Stimulated activated CD4-positive, alpha-beta T cell treated with anti-CD3 and anti-CD28 coated beads, Interleukin-12 subunit alpha, Interleukin-12 subunit beta, amount 100 ng/mL, for 4 hours (primary cell): ENCODE measurements around the gene ITLN2.
A peak's percentile ranks its signal among the peaks of the same experiment; 100 is the strongest.
"Not testable (repeated sequence)": the region's sequence is repeated elsewhere in the genome, so short reads cannot be mapped to it uniquely, and the experiment has no call there.

ENCODE experiments used
- DNase-seq: peaks from one replicate; pipeline ENCODE4 v3.0.0-alpha.2; 2020

Gene ITLN2

DNA sequence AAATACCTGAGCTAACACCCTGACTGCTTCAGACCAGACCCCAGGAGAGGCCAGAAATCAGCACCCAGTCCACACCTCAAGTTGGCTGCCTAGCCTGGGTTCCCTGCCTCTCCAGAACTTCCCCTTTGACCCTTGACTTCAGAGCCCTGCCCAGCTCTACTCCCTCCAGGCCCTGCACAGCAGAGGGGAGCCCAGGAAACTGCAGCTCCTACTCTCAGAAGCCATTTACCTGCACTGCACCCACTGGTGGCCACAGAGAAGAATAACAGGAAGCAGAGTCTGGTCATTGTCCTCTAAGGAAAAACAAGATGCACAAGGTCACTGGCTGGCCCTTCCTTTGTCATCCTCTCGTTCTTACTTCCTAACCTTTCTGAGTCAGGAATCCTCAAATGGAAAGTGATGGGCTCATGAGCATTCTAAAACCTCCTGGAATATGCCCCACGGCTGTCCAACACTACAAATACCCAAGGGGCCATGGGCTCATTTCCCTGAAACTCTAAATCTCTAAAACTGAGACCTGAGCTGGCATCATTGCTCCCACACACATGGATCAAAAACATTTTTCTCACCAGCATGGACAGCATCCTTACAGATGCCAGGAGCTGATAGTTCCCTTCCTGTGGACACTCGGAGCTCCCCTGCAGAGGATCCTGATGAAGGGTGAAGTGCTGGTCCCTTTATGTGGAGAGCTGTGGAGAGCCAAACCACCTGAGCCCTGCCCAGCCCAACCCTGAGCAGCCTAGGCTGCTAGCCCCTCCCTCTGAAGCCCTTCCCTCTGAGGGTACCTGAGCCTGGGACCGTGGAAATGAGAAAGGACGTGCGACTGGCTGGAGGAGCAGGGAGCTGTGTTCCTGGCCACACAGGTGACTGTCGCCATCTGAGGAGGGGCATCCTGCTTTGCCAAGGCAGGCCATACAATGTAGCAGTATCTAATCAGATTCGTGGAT lies at the start of gene ITLN2:
TSS of gene ITLN2 (minus strand) at position 652 of the 947 bp plus-strand sequence. CDS start at position 584, 68 bp downstream.
- peak; percentile 33 for DNase-seq

- no peak for DNase-seq
These were observed 46.9 kb upstream of the ITLN2 start for GRCh38 chr1:161001525-161001924.

GRCh38 chr1:161000736-161001480 lies 46.3 kb upstream of the ITLN2 start:
- no peak for DNase-seq

GRCh38 chr1:160999376-160999775 lies 44.8 kb upstream of the ITLN2 start:
- no peak for DNase-seq

GRCh38 chr1:160997323-160998038 lies 42.9 kb upstream of the ITLN2 start:
- DNase-seq: peak; percentile 43

DNA sequence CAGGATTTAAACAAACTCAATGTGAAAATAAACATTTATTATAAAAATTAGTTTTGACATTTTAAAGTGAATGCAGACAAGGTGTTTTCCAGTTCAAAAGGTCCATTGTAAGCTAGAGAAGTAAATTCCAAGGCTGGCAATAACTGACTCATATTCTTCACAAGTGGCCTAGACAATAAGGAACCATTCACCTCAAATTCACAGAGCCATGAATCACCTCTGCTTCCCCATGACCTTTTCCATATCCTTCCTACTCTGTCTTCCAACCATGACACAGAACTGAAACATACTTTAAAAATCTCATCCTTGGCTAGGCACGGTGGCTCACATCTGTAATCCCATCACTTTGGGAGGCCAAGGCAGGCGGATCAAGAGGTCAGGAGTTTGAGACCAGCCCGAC lies 41.6 kb upstream of the ITLN2 start:
- no peak for DNase-seq

GRCh38 chr1:160993544-160994193 lies 39.1 kb upstream of the ITLN2 start:
- DNase-seq: no peak

GRCh38 chr1:160992036-160992435 lies 37.4 kb upstream of the ITLN2 start:
- DNase-seq: not testable (repeated sequence)

DNA sequence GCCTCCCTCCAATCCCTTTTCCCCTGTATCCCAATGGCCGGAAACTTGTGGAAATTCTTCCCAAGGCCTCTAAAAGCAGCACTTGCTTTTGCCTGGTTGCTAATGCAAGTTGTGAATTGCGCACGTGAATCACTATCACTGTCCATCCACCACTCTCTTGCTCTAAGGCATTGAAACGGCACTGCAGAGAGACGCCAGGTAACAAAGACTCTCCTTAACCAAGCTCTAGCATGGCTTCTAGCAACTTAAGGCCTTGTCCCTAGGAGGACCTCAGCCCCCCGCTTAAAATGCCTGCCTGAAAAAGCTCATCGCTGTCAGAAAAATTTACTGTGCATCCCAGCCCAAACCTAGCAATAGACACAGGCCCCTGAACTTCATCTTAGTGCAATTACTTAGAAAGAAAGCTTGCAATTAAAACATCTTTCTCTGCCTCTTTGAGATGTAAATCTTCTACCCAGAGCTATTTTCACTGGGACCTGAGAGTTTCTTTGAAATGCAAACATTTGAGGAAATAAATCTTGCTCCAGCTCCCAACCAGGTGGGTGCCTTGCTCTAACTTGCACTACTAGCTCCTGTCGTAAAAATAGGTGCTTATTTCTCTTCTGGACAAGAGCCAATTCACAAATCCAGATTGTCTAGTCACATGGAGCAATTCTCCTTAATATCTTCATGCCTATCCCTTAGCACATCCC lies 32.9 kb upstream of the ITLN2 start:
- DNase-seq: no peak

DNA sequence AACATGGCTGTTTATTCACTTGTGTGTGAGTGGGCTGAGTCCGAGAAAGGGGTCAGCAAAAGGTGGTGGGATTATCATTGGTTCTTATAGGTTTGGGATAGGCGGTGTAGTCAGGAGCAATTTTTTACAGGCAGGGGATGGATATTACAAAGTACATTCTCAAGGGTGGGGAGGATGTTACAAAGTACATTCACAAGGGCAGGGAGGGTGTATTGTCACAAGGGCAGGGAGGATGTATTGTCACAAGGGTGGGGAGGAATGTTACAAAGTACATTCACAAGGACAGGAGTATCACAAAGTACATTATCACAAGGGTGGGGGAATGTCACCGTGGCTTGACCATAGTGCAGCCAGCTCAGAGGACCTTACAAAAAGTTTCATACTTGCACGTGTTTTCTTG lies 31.1 kb upstream of the ITLN2 start:
- DNase-seq: no peak

- no peak for DNase-seq
These were observed 27.2 kb upstream of the ITLN2 start for GRCh38 chr1:160981584-160982411.

GRCh38 chr1:160979286-160979685 lies 24.7 kb upstream of the ITLN2 start:
- DNase-seq: no peak

DNA sequence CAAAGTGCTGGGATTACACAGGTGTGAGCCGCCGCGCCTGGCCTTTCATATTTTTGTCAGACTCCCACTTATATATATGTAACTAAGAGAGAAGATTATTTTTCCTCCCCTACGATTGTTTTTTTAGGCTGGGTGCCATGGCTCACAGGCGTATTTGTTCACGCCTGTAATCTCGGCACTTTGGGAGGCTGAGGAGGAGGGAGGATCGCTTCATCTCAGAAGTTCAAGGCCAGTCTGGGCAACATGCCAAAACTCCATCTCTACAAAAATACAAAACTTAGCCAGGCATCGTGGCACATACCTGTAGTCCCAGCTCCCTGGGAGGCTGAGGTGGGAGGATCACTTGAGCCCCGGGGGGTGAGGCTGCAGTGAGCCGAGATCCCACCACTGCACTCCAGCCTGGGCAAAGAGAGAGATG lies 23.9 kb upstream of the ITLN2 start:
- no peak for DNase-seq

DNA sequence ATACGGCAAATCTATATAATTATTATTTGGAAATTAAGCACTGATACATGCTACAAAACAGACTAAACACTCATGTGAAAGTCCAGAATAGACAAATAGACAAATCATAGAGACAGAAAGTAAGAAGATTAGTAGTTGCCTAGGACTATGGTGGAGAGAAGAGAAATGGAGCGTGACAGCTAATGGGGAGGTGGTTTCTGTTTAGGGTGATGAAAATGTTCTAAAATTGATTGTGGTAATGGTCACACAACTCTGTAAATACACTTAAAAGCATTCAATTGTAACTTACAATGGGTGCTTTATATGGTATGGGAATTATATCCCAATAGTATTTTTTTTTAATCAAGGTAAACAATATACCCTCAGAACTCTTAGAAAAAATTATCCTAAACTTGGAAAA lies 20.4 kb upstream of the ITLN2 start:
- no peak for DNase-seq

DNA sequence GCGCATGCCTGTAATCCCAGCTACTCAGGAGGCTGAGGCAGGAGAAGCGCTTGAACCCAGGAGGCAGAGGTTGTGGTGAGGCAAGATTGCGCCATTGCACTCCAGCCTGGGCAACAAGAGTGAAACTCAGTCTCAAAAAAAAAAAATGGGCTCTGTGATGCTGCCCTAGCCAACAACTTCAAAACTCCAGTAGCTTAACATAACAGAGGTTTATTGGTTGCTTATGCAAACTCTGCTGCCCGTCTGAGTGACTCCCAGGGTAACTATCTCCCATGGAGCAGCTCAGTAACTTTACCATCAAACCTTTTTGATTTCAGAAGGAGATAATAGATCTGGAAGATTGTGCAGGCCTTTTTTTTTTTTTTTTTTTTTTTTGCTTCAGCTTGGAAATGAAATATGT lies 18.9 kb upstream of the ITLN2 start:
- DNase-seq: no peak

DNA sequence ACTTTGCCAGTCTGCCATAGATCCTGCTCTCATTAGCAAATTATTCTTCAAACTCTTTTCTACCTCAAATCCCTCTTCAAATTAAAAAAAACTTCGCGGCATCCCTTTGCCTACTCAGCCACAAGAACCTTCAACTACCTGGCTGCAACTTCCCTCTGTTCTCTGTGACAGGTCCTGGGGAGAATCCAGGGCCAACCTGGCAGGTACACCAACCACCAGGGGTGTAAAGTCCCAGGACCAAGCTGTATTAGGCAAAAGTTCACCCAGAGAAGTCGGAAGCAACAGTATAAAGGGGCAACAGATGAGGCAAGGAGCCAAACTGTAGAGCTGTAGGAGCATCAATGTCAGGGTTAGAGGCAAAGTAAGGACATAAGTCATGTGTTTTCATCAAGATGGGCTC lies 18.3 kb upstream of the ITLN2 start:
- DNase-seq: no peak

GRCh38 chr1:160971618-160972056 lies 17.0 kb upstream of the ITLN2 start:
- DNase-seq: peak; percentile 10

DNA sequence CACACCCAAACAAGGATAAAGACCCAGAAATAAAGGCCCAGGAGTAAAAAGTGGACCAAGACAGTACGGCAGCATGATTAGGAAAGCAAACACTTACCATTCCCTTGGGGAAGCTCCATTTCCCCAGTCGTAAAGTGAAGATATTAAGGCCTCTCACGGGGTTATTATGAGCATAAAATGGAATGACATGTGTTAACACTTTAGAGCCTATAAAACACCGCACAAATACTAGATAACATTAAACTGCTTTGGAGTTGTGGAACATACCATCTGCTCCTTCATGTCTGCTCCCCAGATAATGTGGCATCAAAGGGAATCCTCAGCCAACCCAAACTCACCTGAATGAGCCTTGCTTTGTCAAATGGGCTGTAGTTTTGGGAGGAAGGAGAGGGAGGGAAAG lies 8.9 kb upstream of the ITLN2 start:
- no peak for DNase-seq

DNA sequence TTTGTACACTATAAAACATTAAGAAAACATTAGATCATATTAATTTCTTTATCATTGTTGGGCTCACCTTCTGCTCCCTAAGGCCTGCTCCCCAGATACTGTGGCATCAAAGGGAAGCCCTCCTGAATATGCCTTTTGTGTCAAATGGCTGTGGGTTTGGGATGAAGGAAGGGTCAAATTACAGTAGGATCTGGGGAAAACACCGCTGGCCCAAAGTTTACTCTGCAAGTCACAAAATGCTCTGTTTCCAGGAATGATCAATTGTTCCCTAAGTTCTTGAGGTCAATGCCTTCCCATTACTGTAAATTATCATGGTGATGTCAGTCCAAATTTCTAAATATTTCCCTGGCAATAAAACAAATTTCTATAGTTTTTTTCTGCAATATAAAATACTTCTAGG lies 6.8 kb upstream of the ITLN2 start:
- DNase-seq: no peak

DNA sequence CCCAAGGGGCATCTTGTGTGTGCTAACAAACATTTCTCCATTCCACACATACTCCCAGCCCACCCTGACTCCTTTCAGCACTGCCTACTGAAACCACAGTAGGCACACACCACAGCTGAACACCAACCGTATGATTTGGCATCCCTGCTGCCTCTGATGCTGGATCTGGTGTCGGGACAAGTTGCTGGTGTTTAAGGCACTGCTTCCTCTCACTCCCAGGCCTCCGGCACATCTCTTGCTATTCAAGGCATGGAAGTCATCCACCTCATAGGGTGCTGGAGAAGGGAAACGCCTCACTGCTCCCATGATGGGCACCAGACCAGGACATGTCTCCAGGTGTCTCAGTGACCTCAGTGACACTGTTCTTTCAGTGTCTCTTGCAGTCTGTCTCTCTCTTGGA lies 2.4 kb upstream of the ITLN2 start:
- no peak for DNase-seq

DNA sequence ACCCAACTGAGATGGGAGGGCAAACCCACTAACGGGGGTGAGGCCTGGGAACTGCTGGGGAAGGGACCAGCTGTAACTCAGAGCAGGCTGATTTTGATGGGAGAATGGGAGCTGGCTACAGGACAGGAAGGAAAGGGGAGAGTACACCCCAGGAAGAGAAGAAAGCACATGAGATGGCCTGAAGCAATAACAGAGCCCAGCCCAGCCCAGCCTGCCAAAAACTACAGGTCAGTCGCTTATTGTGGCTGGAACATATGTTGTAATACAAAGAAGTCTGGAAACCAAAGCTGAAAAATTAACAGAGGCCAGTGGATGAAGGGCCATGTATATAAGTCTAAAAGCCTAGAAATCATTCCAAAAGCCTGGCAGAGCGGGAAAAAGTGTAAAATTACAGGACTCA lies 1.6 kb downstream of the ITLN2 start:
- no peak for DNase-seq
